Ishikawa (cell line): ENCODE results near the gene LRRC58.

Source experiments
- CEBPB ChIP-seq: IDR thresholded peaks from 2 replicates; pipeline ENCODE4 v1.6.1; 2012
- CREB1 ChIP-seq: IDR thresholded peaks from 2 replicates; pipeline ENCODE4 v1.6.1; 2012; ENCODE audit warnings: low read depth
- EGR1 ChIP-seq: IDR thresholded peaks from 2 replicates; pipeline ENCODE4 v1.6.1; 2012
- EP300 ChIP-seq: IDR thresholded peaks from 2 replicates; pipeline ENCODE4 v1.6.1; 2012; ENCODE audit warnings: borderline replicate concordance
- FOXM1 ChIP-seq: IDR thresholded peaks from 2 replicates; pipeline ENCODE4 v1.6.1; 2012; ENCODE audit warnings: low read depth, borderline replicate concordance
- NFIC ChIP-seq: IDR thresholded peaks from 2 replicates; pipeline ENCODE4 v1.6.1; 2012
- RAD21 ChIP-seq: IDR thresholded peaks from 2 replicates; pipeline ENCODE4 v1.6.1; 2012; ENCODE audit warnings: low read depth
- TAF1 ChIP-seq: IDR thresholded peaks from 2 replicates; pipeline ENCODE4 v1.6.1; 2012; ENCODE audit warnings: low read depth, mild to moderate bottlenecking
- TCF12 ChIP-seq: IDR thresholded peaks from 2 replicates; pipeline ENCODE4 v1.6.1; 2012; ENCODE audit warnings: low read depth
- TEAD4 ChIP-seq: IDR thresholded peaks from 2 replicates; pipeline ENCODE4 v1.6.1; 2012
- YY1 ChIP-seq: IDR thresholded peaks from 2 replicates; pipeline ENCODE4 v1.6.1; 2012; ENCODE audit warnings: low read depth
- ZBTB7A ChIP-seq: IDR thresholded peaks from 2 replicates; pipeline ENCODE4 v1.6.1; 2012; ENCODE audit warnings: low read depth
- TF ChIP-seq, protein P1 (sequence below): IDR thresholded peaks from 2 replicates; pipeline ENCODE4 v1.6.1; 2012
- TF ChIP-seq, protein P2 (sequence below): IDR thresholded peaks from 2 replicates; pipeline ENCODE4 v1.6.1; 2012; ENCODE audit warnings: low read depth, mild to moderate bottlenecking
- TF ChIP-seq, protein P3 (sequence below): IDR thresholded peaks from 2 replicates; pipeline ENCODE4 v1.6.1; 2012

The LRRC58 gene

DNA sequence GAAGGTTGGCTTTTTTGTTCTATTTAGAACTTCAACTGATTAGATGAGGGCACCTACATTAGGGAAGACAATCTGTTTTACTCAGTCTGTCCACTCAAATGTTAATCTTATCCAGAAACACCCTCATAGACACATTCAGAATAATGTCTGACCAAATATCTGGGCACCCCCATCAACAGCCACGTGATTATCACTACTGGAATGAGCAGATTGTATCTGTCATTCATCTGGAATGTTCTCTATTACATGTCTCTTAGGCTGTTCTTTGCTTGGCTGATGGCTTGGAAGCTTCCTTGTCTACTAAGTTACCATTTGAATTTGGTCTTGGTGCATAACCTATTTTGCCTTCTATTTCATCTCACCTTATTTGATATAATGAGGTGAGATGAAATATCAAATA is 15.7 kb upstream of the LRRC58 start:
- TF ChIP-seq EP300 (no peak), TEAD4 (no peak), TCF12 (no peak), FOXM1 (no peak), YY1 (no peak), NFIC (no peak), CEBPB (no peak)
- TF ChIP-seq, protein P1, sequence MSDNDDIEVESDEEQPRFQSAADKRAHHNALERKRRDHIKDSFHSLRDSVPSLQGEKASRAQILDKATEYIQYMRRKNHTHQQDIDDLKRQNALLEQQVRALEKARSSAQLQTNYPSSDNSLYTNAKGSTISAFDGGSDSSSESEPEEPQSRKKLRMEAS = peak; percentile 40; the same call in 1 of the 2 replicates
- TF ChIP-seq, protein P2, sequence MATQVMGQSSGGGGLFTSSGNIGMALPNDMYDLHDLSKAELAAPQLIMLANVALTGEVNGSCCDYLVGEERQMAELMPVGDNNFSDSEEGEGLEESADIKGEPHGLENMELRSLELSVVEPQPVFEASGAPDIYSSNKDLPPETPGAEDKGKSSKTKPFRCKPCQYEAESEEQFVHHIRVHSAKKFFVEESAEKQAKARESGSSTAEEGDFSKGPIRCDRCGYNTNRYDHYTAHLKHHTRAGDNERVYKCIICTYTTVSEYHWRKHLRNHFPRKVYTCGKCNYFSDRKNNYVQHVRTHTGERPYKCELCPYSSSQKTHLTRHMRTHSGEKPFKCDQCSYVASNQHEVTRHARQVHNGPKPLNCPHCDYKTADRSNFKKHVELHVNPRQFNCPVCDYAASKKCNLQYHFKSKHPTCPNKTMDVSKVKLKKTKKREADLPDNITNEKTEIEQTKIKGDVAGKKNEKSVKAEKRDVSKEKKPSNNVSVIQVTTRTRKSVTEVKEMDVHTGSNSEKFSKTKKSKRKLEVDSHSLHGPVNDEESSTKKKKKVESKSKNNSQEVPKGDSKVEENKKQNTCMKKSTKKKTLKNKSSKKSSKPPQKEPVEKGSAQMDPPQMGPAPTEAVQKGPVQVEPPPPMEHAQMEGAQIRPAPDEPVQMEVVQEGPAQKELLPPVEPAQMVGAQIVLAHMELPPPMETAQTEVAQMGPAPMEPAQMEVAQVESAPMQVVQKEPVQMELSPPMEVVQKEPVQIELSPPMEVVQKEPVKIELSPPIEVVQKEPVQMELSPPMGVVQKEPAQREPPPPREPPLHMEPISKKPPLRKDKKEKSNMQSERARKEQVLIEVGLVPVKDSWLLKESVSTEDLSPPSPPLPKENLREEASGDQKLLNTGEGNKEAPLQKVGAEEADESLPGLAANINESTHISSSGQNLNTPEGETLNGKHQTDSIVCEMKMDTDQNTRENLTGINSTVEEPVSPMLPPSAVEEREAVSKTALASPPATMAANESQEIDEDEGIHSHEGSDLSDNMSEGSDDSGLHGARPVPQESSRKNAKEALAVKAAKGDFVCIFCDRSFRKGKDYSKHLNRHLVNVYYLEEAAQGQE = no peak

DNA sequence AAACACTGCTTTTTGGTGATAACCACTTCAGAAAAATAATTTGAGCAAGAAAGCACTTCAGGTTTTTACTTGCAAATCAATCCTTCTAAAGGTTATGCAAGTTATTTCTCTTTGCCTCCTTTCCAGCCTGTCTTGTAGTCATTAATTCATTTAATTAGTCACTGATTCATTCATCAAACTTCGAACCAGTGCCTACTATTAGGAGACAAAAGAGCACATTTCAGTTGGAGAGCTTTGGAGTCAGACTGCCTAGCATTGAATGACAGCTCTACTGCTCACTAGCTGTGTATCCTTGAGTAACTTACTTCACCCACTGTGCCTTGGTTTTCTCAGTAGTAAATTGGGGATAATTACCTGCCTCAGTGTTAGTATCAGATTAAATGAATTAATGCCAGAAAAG is 14.9 kb upstream of the LRRC58 start:
- TF ChIP-seq EP300 (no peak), TAF1 (no peak), NFIC (no peak), EGR1 (no peak), RAD21 (no peak), CREB1 (no peak), TEAD4 (no peak), YY1 (no peak), ZBTB7A (no peak), TCF12 (no peak), FOXM1 (no peak), CEBPB (no peak)
- TF ChIP-seq, protein P1 = no peak
- TF ChIP-seq, protein P3, sequence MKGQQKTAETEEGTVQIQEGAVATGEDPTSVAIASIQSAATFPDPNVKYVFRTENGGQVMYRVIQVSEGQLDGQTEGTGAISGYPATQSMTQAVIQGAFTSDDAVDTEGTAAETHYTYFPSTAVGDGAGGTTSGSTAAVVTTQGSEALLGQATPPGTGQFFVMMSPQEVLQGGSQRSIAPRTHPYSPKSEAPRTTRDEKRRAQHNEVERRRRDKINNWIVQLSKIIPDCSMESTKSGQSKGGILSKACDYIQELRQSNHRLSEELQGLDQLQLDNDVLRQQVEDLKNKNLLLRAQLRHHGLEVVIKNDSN = no peak
- TF ChIP-seq, protein P2 = no peak

DNA sequence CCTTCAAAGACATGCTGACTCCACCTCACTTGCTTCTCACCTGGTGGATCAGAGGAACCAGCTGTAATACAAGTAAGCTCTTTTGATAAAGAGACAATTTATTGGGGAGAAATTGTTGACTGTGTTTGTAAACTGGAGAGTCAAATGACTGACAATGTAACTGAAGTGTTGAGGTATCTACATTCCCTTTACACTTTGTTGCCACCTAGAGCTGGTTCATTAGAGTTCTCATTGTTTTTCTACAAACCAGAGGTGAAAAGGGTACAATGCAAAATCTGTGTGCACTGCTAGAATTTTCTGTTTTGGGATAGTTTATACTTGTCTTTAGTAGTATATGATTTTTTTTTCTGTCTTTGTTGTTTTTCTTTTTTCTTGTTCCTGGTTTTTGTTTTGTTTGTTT is 8.7 kb upstream of the LRRC58 start:
- TF ChIP-seq RAD21 = peak; percentile 37; the same call in 1 of the 2 replicates
- no peak for TF ChIP-seq EGR1
- no peak for TF ChIP-seq CEBPB
- no peak for TF ChIP-seq YY1
- no peak for TF ChIP-seq FOXM1
- TF ChIP-seq TCF12 = no peak

DNA sequence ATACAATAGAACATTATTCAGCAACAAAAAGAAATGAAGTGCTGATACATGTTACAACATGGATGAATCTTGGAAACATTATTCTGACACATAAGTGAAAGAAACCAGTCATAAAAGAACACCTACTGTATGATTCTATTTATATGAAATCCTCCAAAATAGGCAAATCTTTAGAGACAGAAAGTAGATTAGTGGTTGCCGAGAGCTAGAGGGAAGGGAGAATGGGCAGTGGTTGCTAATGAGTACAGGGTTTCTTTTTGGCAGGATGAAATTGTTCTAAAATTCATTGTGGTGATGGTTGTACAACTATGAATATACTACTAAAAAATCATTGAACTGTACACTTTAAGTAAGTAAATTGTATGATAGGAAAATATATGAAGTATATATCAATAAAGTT is 6.3 kb upstream of the LRRC58 start:
- TF ChIP-seq YY1 = no peak

DNA sequence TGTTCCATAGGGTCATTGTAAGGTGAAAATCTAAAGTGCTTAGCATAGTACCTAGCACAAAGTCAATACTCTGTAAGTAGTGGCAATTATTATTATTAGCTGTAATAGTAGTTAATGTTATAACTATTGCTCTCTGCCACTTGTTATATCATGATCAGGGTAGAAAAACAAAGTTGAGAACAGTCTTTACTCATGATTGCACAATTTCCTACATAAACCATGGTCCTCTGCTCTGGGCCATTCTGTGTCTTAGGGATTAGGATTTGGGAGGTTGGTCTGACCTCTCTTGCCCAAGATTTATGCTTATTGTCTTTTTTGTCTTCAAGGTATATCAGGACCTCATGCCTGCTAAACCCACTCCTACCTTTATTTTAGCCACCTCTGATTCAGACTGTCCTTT is 4.3 kb upstream of the LRRC58 start:
- peak; percentile 25; the same call in 1 of the 2 replicates for TF ChIP-seq CEBPB
- TF ChIP-seq EGR1 = no peak

DNA sequence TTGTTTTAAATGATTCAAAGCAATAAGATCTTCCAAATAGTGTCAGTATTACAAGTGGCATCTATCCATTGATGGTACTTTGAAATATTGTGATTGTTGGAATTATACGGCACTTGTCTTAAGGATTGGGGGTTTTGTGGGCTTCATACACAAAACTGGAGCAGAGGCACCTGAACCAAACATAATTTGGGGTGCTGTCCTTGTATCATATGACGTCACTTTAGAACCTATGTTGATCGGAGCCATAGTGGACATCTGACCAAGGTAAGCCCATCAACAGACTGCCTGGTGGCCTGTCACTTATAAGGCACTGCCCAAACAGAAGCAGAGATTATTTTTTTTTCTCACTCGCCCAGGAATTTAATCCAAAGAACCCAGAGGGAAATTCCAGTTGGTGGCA is 2.9 kb upstream of the LRRC58 start:
- TF ChIP-seq EGR1 (no peak), CEBPB (no peak)
- TF ChIP-seq, protein P3 = no peak
- TF ChIP-seq, protein P2 = no peak
